IMR-90 (cell line): ENCODE results near the gene NUDCD3. TPM values are rescaled to one million over a fixed set of nuclear protein-coding genes. Genes with fewer than 3 reads are reported as not detected.
A peak's percentile ranks its signal among the peaks of the same experiment; 100 is the strongest.

ENCODE experiments used
- ATAC-seq: fragments of 200-7000 bp; cut with Tn5 transposase; 2 replicates; pipeline ENCODE4 v1.9.1; 2020; ENCODE audit warnings: low read depth, mild to moderate bottlenecking, moderate library complexity
- BruUV-seq: library from RNA; stranded (reverse); fragments of 400-500 nt; replicated peaks from 2 replicates; lab custom pipeline; 2021; lab: Mats Ljungman, UMichigan
- CTCF ChIA-PET: fragments of 300-600 bp; formaldehyde crosslinking; extraction: SDS; loops from one replicate; lab custom pipeline; 2021; ENCODE audit warnings: antibody characterized with exemption; lab: Yijun Ruan, JAX
- POLR2A ChIA-PET: fragments of 300-600 bp; sonication (Branson Sonifier 250); formaldehyde crosslinking; loops from one replicate; lab custom pipeline; 2022; ENCODE audit warnings: antibody characterized with exemption; ENCODE audit not compliant: unreplicated experiment; lab: Charles Lee
- DNase-seq: peaks from one replicate; pipeline ENCODE4 v3.0.0; 2013
- H2AFZ ChIP-seq: replicated peaks from 2 replicates; pipeline ENCODE3; 2013; ENCODE audit warnings: low read length, mild to moderate bottlenecking; ENCODE audit not compliant: poor library complexity
- H2AK5ac ChIP-seq: 2 replicates; pipeline ENCODE4 v1.6.1; 2013; ENCODE audit warnings: low read depth, low read length, inconsistent platforms
- H2AK9ac ChIP-seq: replicated peaks from 2 replicates; pipeline ENCODE3; 2013; ENCODE audit warnings: mild to moderate bottlenecking, low read depth, low read length, moderate library complexity; ENCODE audit not compliant: poor library complexity
- H2BK120ac ChIP-seq: 2 replicates; pipeline ENCODE4 v1.6.1; 2013; ENCODE audit warnings: low read depth, low read length, inconsistent platforms
- H2BK15ac ChIP-seq: 3 replicates; pipeline ENCODE4 v1.6.1; 2013; ENCODE audit warnings: low read depth, low read length, inconsistent platforms
- H2BK20ac ChIP-seq: 2 replicates; pipeline ENCODE4 v1.6.1; 2013; ENCODE audit warnings: low read depth, mild to moderate bottlenecking, inconsistent platforms, low read length, moderate library complexity
- H2BK5ac ChIP-seq: 2 replicates; pipeline ENCODE4 v1.6.1; 2013; ENCODE audit warnings: mild to moderate bottlenecking, low read depth, low read length, inconsistent platforms; ENCODE audit not compliant: poor library complexity, severe bottlenecking
- H3K14ac ChIP-seq: replicated peaks from 2 replicates; pipeline ENCODE4 v1.6.1; 2013; ENCODE audit warnings: low read depth, low read length, inconsistent platforms
- H3K18ac ChIP-seq: 2 replicates; pipeline ENCODE4 v1.6.1; 2013; ENCODE audit warnings: low read depth, low read length, control low read depth
- H3K23ac ChIP-seq: 2 replicates; pipeline ENCODE4 v1.6.1; 2013; ENCODE audit warnings: low read depth, low read length, inconsistent platforms
- H3K27ac ChIP-seq: 2 replicates; pipeline ENCODE4 v1.5.1; 2013; ENCODE audit warnings: mild to moderate bottlenecking, control low read depth, low read length; ENCODE audit not compliant: insufficient read depth
- H3K27me3 ChIP-seq: 2 replicates; pipeline ENCODE4 v1.6.1; 2013; ENCODE audit warnings: low read length; ENCODE audit not compliant: control insufficient read depth, insufficient read depth
- H3K36me3 ChIP-seq: 2 replicates; pipeline ENCODE4 v1.6.1; 2013; ENCODE audit warnings: low read length, mixed read lengths; ENCODE audit not compliant: control insufficient read depth, insufficient read depth
- H3K4ac ChIP-seq: 2 replicates; pipeline ENCODE4 v1.6.1; 2013; ENCODE audit warnings: low read depth, low read length, inconsistent platforms
- H3K4me1 ChIP-seq: 2 replicates; pipeline ENCODE4 v1.6.1; 2013; ENCODE audit warnings: low read length, mixed read lengths; ENCODE audit not compliant: control insufficient read depth, insufficient read depth
- H3K4me2 ChIP-seq: 2 replicates; pipeline ENCODE4 v1.6.1; 2013; ENCODE audit warnings: low read depth, mild to moderate bottlenecking, control low read depth, low read length, moderate library complexity
- H3K4me3 ChIP-seq: 2 replicates; pipeline ENCODE4 v1.5.1; 2013; ENCODE audit warnings: low read depth, mild to moderate bottlenecking, control low read depth, low read length, moderate library complexity; ENCODE audit not compliant: insufficient read depth
- H3K56ac ChIP-seq: 2 replicates; pipeline ENCODE4 v1.6.1; 2013; ENCODE audit warnings: low read length, inconsistent platforms; ENCODE audit not compliant: insufficient read depth; ENCODE audit errors: extremely low read depth
- H3K79me1 ChIP-seq, 2 experiments: 2 replicates each; pipeline ENCODE4 v1.6.1; 2013; ENCODE audit warnings: low read length in 2 of 2, inconsistent platforms in 1 of 2, low read depth in 1 of 2
- H3K9ac ChIP-seq: 2 replicates; pipeline ENCODE4 v1.6.1; 2013; ENCODE audit warnings: low read depth, low read length, control low read depth
- H3K9me1 ChIP-seq: 2 replicates; pipeline ENCODE4 v1.6.1; 2013; ENCODE audit warnings: low read length, inconsistent platforms; ENCODE audit not compliant: insufficient read depth
- H3K9me3 ChIP-seq: 2 replicates; pipeline ENCODE4 v1.6.1; 2013; ENCODE audit warnings: low read length; ENCODE audit not compliant: control insufficient read depth, insufficient read depth
- H4K20me1 ChIP-seq: 2 replicates; pipeline ENCODE4 v1.6.1; 2013; ENCODE audit warnings: low read length, inconsistent platforms; ENCODE audit not compliant: insufficient read depth
- H4K5ac ChIP-seq: 2 replicates; pipeline ENCODE4 v1.6.1; 2013; ENCODE audit warnings: mild to moderate bottlenecking, low read depth, low read length, control low read depth
- H4K8ac ChIP-seq, 2 experiments: 2 replicates each; pipeline ENCODE4 v1.6.1; 2013; ENCODE audit warnings: low read depth in 2 of 2, low read length in 2 of 2, control low read depth in 1 of 2, inconsistent platforms in 1 of 2
- H4K91ac ChIP-seq: 2 replicates; pipeline ENCODE4 v1.6.1; 2013; ENCODE audit warnings: low read depth, low read length, inconsistent platforms; ENCODE audit not compliant: insufficient read depth
- BHLHE40 ChIP-seq: fragments of 150-350 bp; IDR thresholded peaks from 2 replicates; pipeline ENCODE4 v1.6.1; 2016; ENCODE audit warnings: mild to moderate bottlenecking, low read depth, low read length
- CEBPB ChIP-seq: IDR thresholded peaks from 2 replicates; pipeline ENCODE4 v1.6.1; 2012; ENCODE audit warnings: low read depth, low read length, improper control_type of control experiment
- WGBS, 2 experiments: methylation state at CpG; one replicate each; pipeline versions ENCODE4 v1.1.5 to v1.1.7; 2013; ENCODE audit warnings: missing lambda C conversion rate in 2 of 2; ENCODE audit not compliant: insufficient read length in 1 of 2; ENCODE audit errors: extremely low coverage in 2 of 2; 5-methylcytosine and 5-hydroxymethylcytosine counted together
- dilution Hi-C: fragments of 300-500 bp; cut with HindIII; formaldehyde crosslinking; loops from one replicate; pipeline ENCODE4 v1.14.3; 2018; ENCODE audit warnings: low sequenced_read_pairs; ENCODE audit not compliant: unreplicated experiment
- in situ Hi-C: fragments of 300-500 bp; cut with MboI; formaldehyde crosslinking; loops from 3 replicates; pipeline ENCODE4 v1.14.3; 2019; ENCODE audit warnings: low sequenced_read_pairs, inconsistent platforms, mixed read lengths
- intact Hi-C: fragments of 100-400 bp; cut with micrococcal nuclease; formaldehyde crosslinking; loops from 2 replicates; pipeline ENCODE4 v1.10.0; 2022
- polyA plus RNA-seq, 3 experiments: library from polyadenylated mRNA; depleted of rRNA; stranded (reverse); fragments of >200 nt; gene quantifications; 2 replicates each; pipeline ENCODE4 v1.2.3, GENCODE V29; 2012; ENCODE audit warnings: low replicate concordance in 1 of 3
- total RNA-seq: library from RNA; depleted of rRNA; stranded (reverse); fragments of >200 nt; gene quantifications from 2 replicates; pipeline ENCODE4 v1.2.3, GENCODE V29; 2012
- TF ChIP-seq, protein P1 (sequence below): conservative IDR thresholded peaks from 2 replicates; pipeline ENCODE4 v1.5.1; 2012; ENCODE audit warnings: mild to moderate bottlenecking, low read depth, low read length, improper control_type of control experiment

NUDCD3 gene
- total and polyA plus RNA-seq, 2 of the 4 experiments (the other 2 are of a cell fraction) = 49.5 to 76.0 TPM

GRCh38 chr7:44486693-44487092, 3.8 kb downstream of the NUDCD3 start:
- H3K14ac ChIP-seq = no peak overlapping the region
- H4K91ac ChIP-seq = no peak overlapping the region
- no peak overlapping the region for H3K18ac ChIP-seq
- H3K27ac ChIP-seq = no peak overlapping the region
- no peak overlapping the region for H2BK120ac ChIP-seq
- H3K4me1 ChIP-seq = peaks cover 2% of the 10 kb centered on the region; the same call in 1 of the 2 replicates
- BruUV-seq = no TSS peak
- peaks cover 3% of the 10 kb centered on the region; the same call in 1 of the 2 replicates for H3K9me3 ChIP-seq
- no peak overlapping the region for H3K4ac ChIP-seq
- no peak for ATAC-seq
- DNase-seq = peak; percentile 49
- no peak overlapping the region; a peak in 1 of 4 replicates for H4K8ac ChIP-seq
- H3K4me3 ChIP-seq = no peak overlapping the region
- no peak overlapping the region for H2AK5ac ChIP-seq
- POLR2A ChIA-PET = no interaction called here
- H3K4me2 ChIP-seq = no peak overlapping the region
- H3K56ac ChIP-seq = no peak overlapping the region
- 100% methylated on average over 1 of the region's 1 CpG; no CpG with 5 or more reads in 1 of the 2 experiments for WGBS, 2 experiments
- no peak overlapping the region for H3K9ac ChIP-seq
- peaks cover 19% of the 10 kb centered on the region for H3K9me1 ChIP-seq
- H2BK5ac ChIP-seq = no peak overlapping the region
- intact Hi-C loops = no loop called here
- no peak overlapping the region for H2BK20ac ChIP-seq
- H3K23ac ChIP-seq = 0 out of 2 replicates have a peak overlapping the region, but pooled peaks have one; percentile 31
- H4K5ac ChIP-seq = no peak overlapping the region
- H2BK15ac ChIP-seq = no peak overlapping the region
- TF ChIP-seq BHLHE40 = no peak
- TF ChIP-seq, protein P1, sequence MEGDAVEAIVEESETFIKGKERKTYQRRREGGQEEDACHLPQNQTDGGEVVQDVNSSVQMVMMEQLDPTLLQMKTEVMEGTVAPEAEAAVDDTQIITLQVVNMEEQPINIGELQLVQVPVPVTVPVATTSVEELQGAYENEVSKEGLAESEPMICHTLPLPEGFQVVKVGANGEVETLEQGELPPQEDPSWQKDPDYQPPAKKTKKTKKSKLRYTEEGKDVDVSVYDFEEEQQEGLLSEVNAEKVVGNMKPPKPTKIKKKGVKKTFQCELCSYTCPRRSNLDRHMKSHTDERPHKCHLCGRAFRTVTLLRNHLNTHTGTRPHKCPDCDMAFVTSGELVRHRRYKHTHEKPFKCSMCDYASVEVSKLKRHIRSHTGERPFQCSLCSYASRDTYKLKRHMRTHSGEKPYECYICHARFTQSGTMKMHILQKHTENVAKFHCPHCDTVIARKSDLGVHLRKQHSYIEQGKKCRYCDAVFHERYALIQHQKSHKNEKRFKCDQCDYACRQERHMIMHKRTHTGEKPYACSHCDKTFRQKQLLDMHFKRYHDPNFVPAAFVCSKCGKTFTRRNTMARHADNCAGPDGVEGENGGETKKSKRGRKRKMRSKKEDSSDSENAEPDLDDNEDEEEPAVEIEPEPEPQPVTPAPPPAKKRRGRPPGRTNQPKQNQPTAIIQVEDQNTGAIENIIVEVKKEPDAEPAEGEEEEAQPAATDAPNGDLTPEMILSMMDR = 0 out of 2 replicates have a peak, but pooled peaks have one; percentile 14
- TF ChIP-seq CEBPB = peak; percentile 25; the same call in 1 of the 2 replicates
- peaks cover 19% of the 10 kb centered on the region for H3K36me3 ChIP-seq
- no peaks in the 10 kb centered on the region for H3K27me3 ChIP-seq
- no peak overlapping the region for H2AFZ ChIP-seq
- no peak overlapping the region for H2AK9ac ChIP-seq
- peaks cover 14% of the 10 kb centered on the region; the same call in 1 of the 2 replicates for H4K20me1 ChIP-seq
- H3K79me1 ChIP-seq = peaks cover 42 to 74% of the 10 kb centered on the region in 2 experiments
- dilution Hi-C loops = no loop called here
- in situ Hi-C loops = loop anchor here (5.0 kb wide), 1 partner anchor 71 kb away; no protein-coding TSS in a partner anchor
- CTCF ChIA-PET = interaction anchor here (0.6 to 1.3 kb wide), 2 partner anchors 79 to 1415 kb away, joined by 3 to 4 read pairs; no protein-coding TSS in a partner anchor
